CD4-positive, alpha-beta T cell treated with Interleukin-17A for 1 hour (primary cell): Measurements from ENCODE around the gene NPBWR2.

ENCODE experiments used
- DNase-seq: peaks from one replicate; pipeline ENCODE4 v3.0.0-alpha.2; 2020

The NPBWR2 gene

GRCh38 chr20:64106981-64107735, at the start of gene NPBWR2:
NPBWR2 (minus strand) TSS chr20:64107565; CDS start chr20:64106831, 734 bp downstream.
- DNase-seq, result no peak

- DNase-seq, result no peak
These were observed 48.9 kb upstream of the NPBWR2 start for GRCh38 chr20:64156136-64156885.

- no peak for DNase-seq
These were observed 48.1 kb upstream of the NPBWR2 start for GRCh38 chr20:64155258-64156135.

- DNase-seq, result no peak
These were observed 47.4 kb upstream of the NPBWR2 start for GRCh38 chr20:64154590-64155257.

- no peak for DNase-seq
These were observed 46.7 kb upstream of the NPBWR2 start for GRCh38 chr20:64153861-64154589.

- DNase-seq, result no peak
These were observed 46.0 kb upstream of the NPBWR2 start for GRCh38 chr20:64153410-64153809.

GRCh38 chr20:64152906-64153305, 45.5 kb upstream of the NPBWR2 start:
- no peak for DNase-seq

- DNase-seq, result no peak
These were observed 44.5 kb upstream of the NPBWR2 start for GRCh38 chr20:64151633-64152530.

GRCh38 chr20:64150756-64151632, 43.6 kb upstream of the NPBWR2 start:
- DNase-seq, result no peak

- DNase-seq, result no peak
These were observed 42.6 kb upstream of the NPBWR2 start for GRCh38 chr20:64149809-64150560.

GRCh38 chr20:64149141-64149540, 41.8 kb upstream of the NPBWR2 start:
- DNase-seq, result no peak

- DNase-seq, result no peak
These were observed 41.2 kb upstream of the NPBWR2 start for GRCh38 chr20:64148581-64148980.

- no peak for DNase-seq
These were observed 39.6 kb upstream of the NPBWR2 start for GRCh38 chr20:64146936-64147477.

- no peak for DNase-seq
These were observed 39.1 kb upstream of the NPBWR2 start for GRCh38 chr20:64146301-64146935.

- DNase-seq, result no peak
These were observed 38.3 kb upstream of the NPBWR2 start for GRCh38 chr20:64145458-64146300.

GRCh38 chr20:64144144-64144912, 37.0 kb upstream of the NPBWR2 start:
- DNase-seq, result no peak
